LNCAP (cell line): ENCODE measurements around the gene CALHM3.

ENCODE experiments used
- TF ChIP-seq, protein P1 (sequence below): fragments of 450-650 bp; IDR thresholded peaks from 2 replicates; pipeline ENCODE4 v1.5.1; 2017; ENCODE audit warnings: mild to moderate bottlenecking

The CALHM3 gene

GRCh38 chr10:103447187-103447586 is 31.9 kb downstream of the CALHM3 start:
- TF ChIP-seq, protein P1, sequence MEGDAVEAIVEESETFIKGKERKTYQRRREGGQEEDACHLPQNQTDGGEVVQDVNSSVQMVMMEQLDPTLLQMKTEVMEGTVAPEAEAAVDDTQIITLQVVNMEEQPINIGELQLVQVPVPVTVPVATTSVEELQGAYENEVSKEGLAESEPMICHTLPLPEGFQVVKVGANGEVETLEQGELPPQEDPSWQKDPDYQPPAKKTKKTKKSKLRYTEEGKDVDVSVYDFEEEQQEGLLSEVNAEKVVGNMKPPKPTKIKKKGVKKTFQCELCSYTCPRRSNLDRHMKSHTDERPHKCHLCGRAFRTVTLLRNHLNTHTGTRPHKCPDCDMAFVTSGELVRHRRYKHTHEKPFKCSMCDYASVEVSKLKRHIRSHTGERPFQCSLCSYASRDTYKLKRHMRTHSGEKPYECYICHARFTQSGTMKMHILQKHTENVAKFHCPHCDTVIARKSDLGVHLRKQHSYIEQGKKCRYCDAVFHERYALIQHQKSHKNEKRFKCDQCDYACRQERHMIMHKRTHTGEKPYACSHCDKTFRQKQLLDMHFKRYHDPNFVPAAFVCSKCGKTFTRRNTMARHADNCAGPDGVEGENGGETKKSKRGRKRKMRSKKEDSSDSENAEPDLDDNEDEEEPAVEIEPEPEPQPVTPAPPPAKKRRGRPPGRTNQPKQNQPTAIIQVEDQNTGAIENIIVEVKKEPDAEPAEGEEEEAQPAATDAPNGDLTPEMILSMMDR: no peak

DNA sequence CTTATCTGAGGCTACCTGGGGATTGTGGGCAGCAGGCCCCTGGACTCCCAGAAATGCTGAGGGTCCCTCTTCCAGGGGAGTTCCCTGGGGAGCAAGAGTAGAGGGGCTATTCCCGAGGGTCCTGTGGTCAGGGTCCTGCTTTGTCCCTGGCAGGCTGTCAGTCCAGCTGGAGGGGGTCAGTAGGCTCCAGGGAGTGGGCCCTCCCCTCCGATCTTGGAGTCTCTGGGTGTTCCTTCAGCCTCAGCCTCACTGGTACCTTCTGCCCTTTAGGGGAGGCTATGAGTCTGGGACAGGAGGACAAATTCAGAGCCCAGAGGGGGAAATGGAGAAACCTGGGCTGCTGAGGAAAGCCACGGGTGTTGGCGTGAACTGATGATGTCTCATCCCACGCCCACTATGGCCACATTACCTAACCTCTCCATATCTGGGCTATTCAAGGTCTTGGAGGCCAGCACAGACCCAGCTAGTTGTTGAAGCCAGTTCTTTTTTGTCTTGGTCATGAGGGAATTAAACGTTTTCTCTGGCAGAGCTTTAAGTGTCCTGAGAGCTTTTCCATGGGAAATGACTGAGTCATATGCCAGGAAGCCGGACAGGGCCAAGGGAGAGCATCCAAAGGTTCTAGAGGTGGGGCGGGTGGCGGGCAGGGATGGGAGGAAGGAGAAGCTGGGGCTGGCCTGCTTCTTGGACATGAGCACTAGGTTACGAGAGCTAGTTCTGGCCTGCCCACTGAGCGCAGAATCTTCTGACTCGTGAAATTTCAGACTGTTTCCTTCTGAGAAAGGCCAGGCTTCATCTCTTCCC is 33.1 kb downstream of the CALHM3 start:
- TF ChIP-seq, protein P1: no peak

DNA sequence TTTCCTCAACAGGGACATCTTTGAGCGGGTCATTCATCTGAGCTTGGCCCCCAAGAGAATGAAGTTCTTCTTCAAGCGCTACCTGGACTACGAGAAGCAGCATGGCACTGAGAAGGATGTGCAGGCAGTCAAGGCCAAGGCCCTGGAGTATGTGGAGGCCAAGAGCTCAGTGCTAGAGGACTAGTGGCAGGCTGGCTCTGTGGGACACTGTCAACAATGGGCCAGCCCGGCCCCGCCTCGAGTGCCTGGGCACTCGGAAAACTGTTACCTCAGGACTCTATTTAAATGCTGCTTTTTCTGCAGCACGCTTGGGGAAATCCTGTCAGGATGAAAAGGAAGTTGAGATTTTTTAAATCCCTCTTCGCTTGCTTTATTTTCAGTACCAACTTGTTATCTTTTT is 33.7 kb downstream of the CALHM3 start:
- TF ChIP-seq, protein P1: no peak

DNA sequence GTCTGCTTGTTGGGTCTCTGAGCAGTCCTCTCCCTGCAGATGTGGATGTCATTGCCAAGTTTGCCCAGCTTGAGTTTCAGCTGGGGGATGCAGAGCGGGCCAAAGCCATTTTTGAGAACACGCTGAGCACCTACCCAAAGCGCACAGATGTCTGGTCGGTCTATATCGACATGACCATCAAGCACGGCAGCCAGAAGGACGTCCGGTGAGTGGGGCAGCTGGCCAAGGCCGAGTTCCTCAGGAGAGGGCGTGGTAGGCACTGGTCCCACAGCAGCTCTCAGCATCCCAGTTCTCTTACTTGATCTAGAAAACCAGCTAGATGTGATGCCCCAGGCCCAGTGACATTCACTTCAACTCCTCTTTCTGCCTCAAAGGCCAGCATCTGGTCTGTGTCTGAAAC is 34.6 kb downstream of the CALHM3 start:
- TF ChIP-seq, protein P1: no peak

- TF ChIP-seq, protein P1: no peak
These were observed 35.4 kb downstream of the CALHM3 start for GRCh38 chr10:103443475-103444185.

- TF ChIP-seq, protein P1: no peak
These were observed 37.0 kb downstream of the CALHM3 start for GRCh38 chr10:103442031-103442461.

DNA sequence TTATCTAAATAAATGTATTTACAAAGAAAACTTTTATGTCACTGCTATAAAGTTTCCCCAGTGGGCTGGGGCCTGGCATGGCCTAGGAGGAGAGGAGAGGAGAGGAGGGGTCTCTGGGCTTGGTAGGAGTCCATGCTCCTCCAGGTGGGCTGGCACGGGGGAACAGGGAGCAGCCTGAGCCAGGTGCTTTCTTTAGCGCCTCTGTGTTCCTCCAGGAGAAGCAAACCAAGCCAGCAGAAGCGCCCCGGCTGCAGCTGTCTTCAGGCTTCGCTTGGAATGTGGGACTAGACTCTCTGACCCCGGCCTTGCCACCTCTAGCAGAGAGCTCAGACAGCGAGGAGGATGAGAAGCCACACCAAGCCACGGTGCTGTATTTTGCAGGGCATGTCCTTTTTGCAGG is 37.4 kb downstream of the CALHM3 start:
- TF ChIP-seq, protein P1: no peak
